Tibial nerve (tissue), 4 donors: Measurements from ENCODE around the gene MMP1. TPM values are rescaled to one million over a fixed set of nuclear protein-coding genes. Genes with fewer than 3 reads are reported as not detected.

ENCODE experiments used
- DNase-seq, 2 donors: peaks; one replicate each; pipeline ENCODE4 v3.0.0-alpha.2; 2019; ENCODE audit warnings: low spot score in 2 of 2
- H3K27ac ChIP-seq, 4 donors: fragments of 200-600 bp; sonication (generic) in 3 of 4; one replicate each; pipeline ENCODE4 v1.5.1; 2017 to 2019; ENCODE audit warnings: mild to moderate bottlenecking in 1 of 4
- H3K27me3 ChIP-seq, 2 donors: fragments of 200-600 bp; sonication (generic) in 1 of 2; one replicate each; pipeline versions ENCODE4 v1.5.1 to v1.6.0; 2017 to 2019
- H3K36me3 ChIP-seq, 3 donors: fragments of 200-600 bp; sonication (generic); one replicate each; pipeline ENCODE4 v1.5.1; 2018 to 2019
- H3K4me1 ChIP-seq, 4 donors: fragments of 200-600 bp; sonication (generic) in 3 of 4; one replicate each; pipeline ENCODE4 v1.5.1; 2017 to 2019
- H3K4me3 ChIP-seq, 4 donors: fragments of 200-600 bp; sonication (generic) in 3 of 4; one replicate each; pipeline ENCODE4 v1.5.1; 2017 to 2019; ENCODE audit warnings: mild to moderate bottlenecking in 1 of 4, moderate library complexity in 1 of 4
- H3K9me3 ChIP-seq, 4 donors: fragments of 200-600 bp; sonication (generic) in 3 of 4; one replicate each; pipeline ENCODE4 v1.5.1; 2017 to 2019
- EP300 ChIP-seq, 2 donors: sonication (generic); formaldehyde crosslinking; IDR thresholded peaks; one replicate each; pipeline ENCODE4 v1.6.1; 2017; ENCODE audit warnings: antibody characterized with exemption in 2 of 2, mild to moderate bottlenecking in 1 of 2
- POLR2A ChIP-seq, 2 donors: fragments of 450-650 bp; IDR thresholded peaks; one replicate each; pipeline ENCODE4 v1.6.1; 2017; ENCODE audit warnings: antibody characterized with exemption in 2 of 2, mild to moderate bottlenecking in 2 of 2, moderate library complexity in 2 of 2
- WGBS, 2 donors: methylation state at CpG; one replicate each; pipeline ENCODE4 v1.1.5; 2018; 5-methylcytosine and 5-hydroxymethylcytosine counted together
- total RNA-seq, 4 donors: library from RNA; depleted of rRNA; stranded (reverse); fragments of >200 nt; gene quantifications; one replicate each; pipeline ENCODE4 v1.1.0, GENCODE V29; 2016
- TF ChIP-seq, protein P1 (sequence below), 5 experiments: fragments of 200-600 bp in 3 of 5; fragments of 450-650 bp in 2 of 5; sonication (generic) in 3 of 5; IDR thresholded peaks; one replicate each; pipeline ENCODE4 v1.5.1; 2016 to 2019; ENCODE audit warnings: antibody characterized with exemption in 5 of 5, mild to moderate bottlenecking in 3 of 5, moderate library complexity in 2 of 5

The MMP1 gene
- total RNA-seq, 4 donors from 2014 or later, result not detected

DNA sequence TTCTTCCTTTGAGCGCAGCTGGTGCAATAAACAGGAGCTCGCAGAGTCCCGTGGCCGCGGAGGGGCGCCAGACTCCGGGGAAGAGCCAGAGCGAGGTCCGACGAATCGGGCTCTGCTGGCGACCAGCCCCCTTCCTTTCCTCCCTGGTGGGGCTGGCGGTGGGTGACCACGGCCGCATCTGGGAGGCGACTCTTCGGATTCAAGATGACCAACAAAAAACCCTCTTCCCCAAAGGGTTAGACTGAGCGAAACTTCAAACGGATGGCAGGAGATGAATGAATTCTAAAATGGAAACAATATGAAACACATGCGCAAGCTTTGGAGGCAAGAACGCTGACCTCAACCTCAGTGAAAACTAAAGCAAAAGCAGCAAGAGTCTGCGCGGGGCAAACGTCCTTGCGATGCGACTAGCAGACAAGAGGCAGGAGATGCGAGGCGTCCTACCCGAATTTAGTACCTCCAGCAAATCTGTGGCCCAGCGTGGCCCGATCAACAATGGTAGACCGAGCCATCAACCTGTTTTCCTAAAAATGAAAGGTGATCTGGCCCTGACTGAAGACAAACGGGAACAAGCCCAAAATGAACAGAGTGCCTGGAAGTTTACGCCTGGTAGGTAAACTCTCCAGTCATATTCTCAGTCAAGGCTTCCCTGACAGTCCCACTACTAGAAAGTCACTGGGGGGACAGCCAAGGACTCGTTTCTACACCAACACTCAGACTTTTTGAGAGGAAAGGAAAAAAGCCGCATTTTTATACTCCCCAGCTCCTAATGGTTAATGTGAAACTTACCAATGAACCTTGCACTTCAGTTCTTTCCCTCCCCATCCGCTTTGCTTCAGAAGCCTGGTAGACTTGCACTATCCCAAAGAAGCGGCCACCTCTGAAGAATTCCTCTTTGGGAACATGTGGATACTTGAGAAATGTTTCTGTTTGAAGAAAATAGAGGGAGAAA is 33.8 kb upstream of the MMP1 start:
- DNase-seq, result peak; percentile 30 to 59
- no peak for TF ChIP-seq POLR2A (IDR thresholded peaks at IDR 0.05)
- TF ChIP-seq, protein P1, sequence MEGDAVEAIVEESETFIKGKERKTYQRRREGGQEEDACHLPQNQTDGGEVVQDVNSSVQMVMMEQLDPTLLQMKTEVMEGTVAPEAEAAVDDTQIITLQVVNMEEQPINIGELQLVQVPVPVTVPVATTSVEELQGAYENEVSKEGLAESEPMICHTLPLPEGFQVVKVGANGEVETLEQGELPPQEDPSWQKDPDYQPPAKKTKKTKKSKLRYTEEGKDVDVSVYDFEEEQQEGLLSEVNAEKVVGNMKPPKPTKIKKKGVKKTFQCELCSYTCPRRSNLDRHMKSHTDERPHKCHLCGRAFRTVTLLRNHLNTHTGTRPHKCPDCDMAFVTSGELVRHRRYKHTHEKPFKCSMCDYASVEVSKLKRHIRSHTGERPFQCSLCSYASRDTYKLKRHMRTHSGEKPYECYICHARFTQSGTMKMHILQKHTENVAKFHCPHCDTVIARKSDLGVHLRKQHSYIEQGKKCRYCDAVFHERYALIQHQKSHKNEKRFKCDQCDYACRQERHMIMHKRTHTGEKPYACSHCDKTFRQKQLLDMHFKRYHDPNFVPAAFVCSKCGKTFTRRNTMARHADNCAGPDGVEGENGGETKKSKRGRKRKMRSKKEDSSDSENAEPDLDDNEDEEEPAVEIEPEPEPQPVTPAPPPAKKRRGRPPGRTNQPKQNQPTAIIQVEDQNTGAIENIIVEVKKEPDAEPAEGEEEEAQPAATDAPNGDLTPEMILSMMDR (IDR thresholded peaks at IDR 0.05), result peak; percentile 17 to 47 (median 33)
- Histone ChIP-seq H3K36me3 (no peaks in the 10 kb centered on the region), H3K27me3 (no peaks in the 10 kb centered on the region), H3K4me1 (no peaks in the 10 kb centered on the region), H3K9me3 (no peaks in the 10 kb centered on the region), H3K4me3 (peak overlapping the region in 2 of 4 donors; percentile 27 to 35), H3K27ac (no peak overlapping the region)
- 34 to 43% methylated on average over 38 of the region's 38 CpGs for whole genome bisulfite sequencing, 2 donors

DNA sequence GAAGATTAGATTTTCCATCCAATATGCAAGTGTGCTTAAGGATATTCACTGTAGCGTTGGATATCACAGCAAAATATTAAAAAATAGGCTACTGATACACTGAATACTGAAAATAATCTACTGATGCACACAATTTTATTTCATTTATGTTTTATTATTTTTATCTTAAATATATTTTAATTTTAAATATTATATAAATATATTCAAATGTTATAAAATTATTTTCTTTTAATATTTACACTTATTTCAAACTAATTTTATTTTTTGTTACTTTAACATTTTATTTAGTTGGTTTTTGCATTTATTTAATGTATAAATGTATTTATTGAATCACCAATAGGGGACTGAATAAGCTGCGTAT is 33.1 kb upstream of the MMP1 start:
- no peak overlapping the region for H3K27ac ChIP-seq
- WGBS, 2 donors, result 59 to 60% methylated on average over 2 of the region's 2 CpGs

DNA sequence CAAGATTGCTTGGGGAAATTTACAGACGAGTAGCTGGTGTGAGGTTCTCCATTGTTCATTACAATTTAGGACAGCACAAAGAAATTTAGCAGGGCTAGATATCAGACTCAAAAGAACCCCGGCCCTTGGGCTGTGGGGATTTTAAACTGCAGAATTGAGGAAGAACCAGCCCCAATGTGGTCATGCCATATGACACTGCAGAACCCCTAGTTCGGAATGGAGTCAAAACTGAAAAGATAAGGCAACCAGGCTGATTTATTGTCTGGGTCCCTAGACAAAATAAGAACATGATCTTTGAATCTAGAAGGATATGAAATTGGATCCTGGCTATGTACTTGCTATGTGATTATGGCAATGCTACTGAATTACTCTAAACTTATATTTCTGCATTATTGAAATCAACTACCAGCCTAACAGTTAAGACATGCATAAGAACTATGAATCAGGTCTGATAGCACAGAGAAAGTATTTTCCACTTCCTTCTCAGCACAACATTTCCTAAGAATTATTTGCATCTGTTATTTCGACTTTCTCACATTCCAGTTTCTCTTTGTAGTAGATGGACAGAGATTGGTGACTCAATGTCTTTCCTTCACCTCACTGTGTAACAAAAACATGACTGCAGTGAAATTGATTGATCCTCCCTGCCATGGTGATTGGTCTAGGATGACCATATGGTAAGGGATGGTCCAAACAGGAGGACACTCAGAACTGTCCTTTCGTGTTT is 32.2 kb upstream of the MMP1 start:
- H3K27ac ChIP-seq, result no peak overlapping the region
- H3K4me3 ChIP-seq, result no peak overlapping the region
- no peaks in the 10 kb centered on the region for H3K27me3 ChIP-seq
- H3K4me1 ChIP-seq, result no peaks in the 10 kb centered on the region
- no peaks in the 10 kb centered on the region for H3K9me3 ChIP-seq
- no peak for DNase-seq
- H3K36me3 ChIP-seq, result no peaks in the 10 kb centered on the region
- TF ChIP-seq POLR2A (IDR thresholded peaks at IDR 0.05), result no peak
- TF ChIP-seq, protein P1 (IDR thresholded peaks at IDR 0.05), result no peak
- WGBS, 2 donors, result 70 to 73% methylated on average over 5 of the region's 5 CpGs

More for the DNA sequence above, 33.1 kb upstream of the MMP1 start:
- H3K4me1 ChIP-seq, result no peaks in the 10 kb centered on the region
- peak overlapping the region in 1 of 4 donors; percentile 35 for H3K4me3 ChIP-seq
- H3K36me3 ChIP-seq, result no peaks in the 10 kb centered on the region
- TF ChIP-seq, protein P1 (IDR thresholded peaks at IDR 0.05), result no peak
- TF ChIP-seq POLR2A (IDR thresholded peaks at IDR 0.05) (no peak), EP300 (IDR thresholded peaks at IDR 0.05) (no peak)
- no peaks in the 10 kb centered on the region for H3K27me3 ChIP-seq
- DNase-seq, result no peak
- H3K9me3 ChIP-seq, result no peaks in the 10 kb centered on the region

DNA sequence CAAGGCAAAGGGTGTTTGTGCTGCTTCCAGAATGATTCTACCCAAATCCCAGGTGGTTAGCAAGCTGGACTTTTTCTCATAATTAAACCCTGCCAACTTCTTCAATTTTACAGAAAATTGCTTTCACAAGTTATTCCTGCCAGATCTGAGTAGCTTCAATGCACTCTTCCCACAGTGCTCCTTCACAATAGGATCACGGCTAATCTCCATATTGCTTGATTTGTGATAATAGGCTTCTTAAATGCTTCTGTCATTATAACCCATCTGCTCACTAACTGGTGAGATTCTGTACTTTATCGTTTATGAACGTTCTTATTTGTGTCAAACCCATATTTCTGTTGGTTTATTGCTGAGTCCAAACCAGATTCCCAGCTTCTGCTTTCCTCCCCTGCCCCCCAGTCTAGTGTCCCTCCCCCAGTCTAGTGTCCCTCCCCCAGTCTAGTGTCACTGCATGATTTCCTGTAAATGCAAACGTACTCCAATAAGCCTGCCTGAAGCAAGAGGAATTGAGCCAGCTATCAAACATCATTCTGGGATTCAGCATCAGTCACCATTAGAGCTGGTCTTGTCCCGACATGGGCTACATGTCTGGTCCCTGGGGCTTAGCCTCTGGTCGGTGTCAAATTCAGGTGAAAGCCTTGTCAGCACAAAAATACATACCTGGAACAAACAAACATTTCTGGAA is 31.5 kb upstream of the MMP1 start:
- H3K27ac ChIP-seq, result no peak overlapping the region
- H3K36me3 ChIP-seq, result no peaks in the 10 kb centered on the region
- TF ChIP-seq EP300 (IDR thresholded peaks at IDR 0.05) (no peak), POLR2A (IDR thresholded peaks at IDR 0.05) (no peak)
- TF ChIP-seq, protein P1 (IDR thresholded peaks at IDR 0.05), result no peak
- H3K9me3 ChIP-seq, result no peaks in the 10 kb centered on the region
- DNase-seq, result no peak
- H3K4me3 ChIP-seq, result no peak overlapping the region
- WGBS, 2 donors, result 68 to 71% methylated on average over 6 of the region's 6 CpGs
- H3K27me3 ChIP-seq, result no peaks in the 10 kb centered on the region
- no peaks in the 10 kb centered on the region for H3K4me1 ChIP-seq
